Esophagus muscularis mucosa (tissue), 3 donors: ENCODE measurements around the gene SDK1.

Source experiments
- CTCF ChIP-seq, 3 experiments: fragments of 200-600 bp in 2 of 3; fragments of 450-650 bp in 1 of 3; sonication (generic) in 2 of 3; IDR thresholded peaks; one replicate each; pipeline ENCODE4 v1.5.1; 2017 to 2019; ENCODE audit warnings: antibody characterized with exemption in 3 of 3, mild to moderate bottlenecking in 2 of 3, moderate library complexity in 1 of 3
- POLR2AphosphoS5 ChIP-seq, 2 donors: sonication (generic); formaldehyde crosslinking; IDR thresholded peaks; one replicate each; pipeline ENCODE4 v1.6.1; 2017; ENCODE audit warnings: antibody characterized with exemption in 2 of 2

GRCh38 chr7:3673524-3673923, 372.5 kb downstream of the SDK1 start:
- TF ChIP-seq CTCF (IDR thresholded peaks at IDR 0.05) (peak in 2 of 3 experiments; percentile 23 to 27), POLR2AphosphoS5 (IDR thresholded peaks at IDR 0.05) (no peak)
